Ovary (tissue), 3 donors: ENCODE measurements around the gene PCA3.

Source experiments
- EP300 ChIP-seq: sonication (generic); formaldehyde crosslinking; IDR thresholded peaks from one replicate; pipeline ENCODE4 v1.6.1; 2017; ENCODE audit warnings: antibody characterized with exemption
- POLR2A ChIP-seq: fragments of 450-650 bp; IDR thresholded peaks from one replicate; pipeline ENCODE4 v1.6.1; 2017; ENCODE audit warnings: antibody characterized with exemption, mild to moderate bottlenecking, moderate library complexity
- TF ChIP-seq, protein P1 (sequence below), 3 donors: fragments of 450-650 bp in 2 of 3; fragments of 200-600 bp in 1 of 3; IDR thresholded peaks; one replicate each; pipeline versions ENCODE4 v1.5.1 to v1.8.0; 2016 to 2022; ENCODE audit warnings: antibody characterized with exemption in 3 of 3, mild to moderate bottlenecking in 1 of 3
- donor health status: DM: no; HTN: no; CAD: no.

DNA sequence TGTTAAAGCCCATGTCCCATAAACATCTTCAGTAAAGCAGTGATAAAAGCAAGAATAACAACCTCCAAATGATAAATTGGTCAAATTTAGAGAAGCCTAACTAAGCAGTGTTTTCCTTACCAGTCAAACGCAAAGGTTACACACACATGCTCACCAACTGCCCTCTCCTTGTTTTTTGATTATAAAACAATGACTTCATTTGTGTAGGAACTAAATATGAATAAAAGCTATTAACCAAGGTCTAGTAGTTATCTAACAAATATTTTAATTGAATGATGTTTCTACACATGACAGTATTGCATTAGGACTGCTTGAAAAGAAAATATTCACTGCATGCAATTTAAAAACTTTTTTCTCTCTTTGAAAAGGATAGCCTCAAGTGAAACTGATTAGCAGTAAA, 36.7 kb downstream of the PCA3 start:
- TF ChIP-seq POLR2A (no peak), EP300 (no peak)
- TF ChIP-seq, protein P1, sequence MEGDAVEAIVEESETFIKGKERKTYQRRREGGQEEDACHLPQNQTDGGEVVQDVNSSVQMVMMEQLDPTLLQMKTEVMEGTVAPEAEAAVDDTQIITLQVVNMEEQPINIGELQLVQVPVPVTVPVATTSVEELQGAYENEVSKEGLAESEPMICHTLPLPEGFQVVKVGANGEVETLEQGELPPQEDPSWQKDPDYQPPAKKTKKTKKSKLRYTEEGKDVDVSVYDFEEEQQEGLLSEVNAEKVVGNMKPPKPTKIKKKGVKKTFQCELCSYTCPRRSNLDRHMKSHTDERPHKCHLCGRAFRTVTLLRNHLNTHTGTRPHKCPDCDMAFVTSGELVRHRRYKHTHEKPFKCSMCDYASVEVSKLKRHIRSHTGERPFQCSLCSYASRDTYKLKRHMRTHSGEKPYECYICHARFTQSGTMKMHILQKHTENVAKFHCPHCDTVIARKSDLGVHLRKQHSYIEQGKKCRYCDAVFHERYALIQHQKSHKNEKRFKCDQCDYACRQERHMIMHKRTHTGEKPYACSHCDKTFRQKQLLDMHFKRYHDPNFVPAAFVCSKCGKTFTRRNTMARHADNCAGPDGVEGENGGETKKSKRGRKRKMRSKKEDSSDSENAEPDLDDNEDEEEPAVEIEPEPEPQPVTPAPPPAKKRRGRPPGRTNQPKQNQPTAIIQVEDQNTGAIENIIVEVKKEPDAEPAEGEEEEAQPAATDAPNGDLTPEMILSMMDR (IDR thresholded peaks at IDR 0.05) = no peak
